ENCODE measurements around the gene EBF4.

The EBF4 gene

DNA sequence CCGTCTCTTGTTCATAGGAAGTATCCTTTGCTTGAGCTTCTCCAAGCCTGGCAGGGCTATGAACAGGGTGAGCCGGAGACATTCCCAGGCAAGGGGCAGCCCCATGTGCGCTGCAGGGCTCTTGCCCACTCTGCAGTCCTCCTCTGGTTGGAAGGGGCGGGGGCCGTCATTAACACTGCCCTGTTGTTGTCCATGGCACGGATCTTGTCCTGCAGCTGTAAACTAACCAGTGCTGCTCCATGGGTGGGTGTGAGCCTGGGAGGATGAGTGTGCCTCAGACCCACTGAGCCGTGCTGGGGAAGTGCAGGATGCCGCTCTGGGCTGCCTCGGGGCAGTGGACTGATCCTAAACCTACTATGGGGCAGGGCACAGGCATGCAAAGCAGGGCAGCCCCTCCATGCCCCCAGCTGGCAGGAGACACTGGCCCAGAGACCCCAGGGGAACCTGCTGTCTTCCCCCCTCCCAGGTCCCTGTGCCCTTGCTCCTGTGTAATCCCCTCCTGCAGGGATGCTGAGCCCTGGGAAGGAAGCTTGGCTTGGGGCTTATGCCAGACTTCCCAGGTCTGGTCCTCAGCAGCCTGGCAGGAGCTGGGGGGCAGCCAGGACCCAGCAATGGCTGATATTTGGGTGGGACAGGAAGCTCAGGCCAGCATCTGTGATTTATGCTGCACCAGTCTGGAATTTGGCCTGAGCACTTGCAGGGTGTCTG lies 8.5 kb downstream of the EBF4 start:
- TF ChIP-seq Cebpa-rat (IDR thresholded peaks at IDR 0.05) = no peak
- no peak overlapping the region for H3K27ac ChIP-seq
- H4K20me1 ChIP-seq = peaks cover 0 to 22% (median 0%) of the 10 kb centered on the region in 11 experiments; a peak in 3 of 22 replicates
- H3K9ac ChIP-seq = no peak overlapping the region
- H3K36me3 ChIP-seq = no peaks in the 10 kb centered on the region
- no peak overlapping the region; a peak in 1 of 22 replicates for H3K4me2 ChIP-seq
- H3K4me1 ChIP-seq = peaks cover 0 to 24% (median 15%) of the 10 kb centered on the region in 10 experiments; a peak in 13 of 20 replicates
- peaks cover 0 to 9% (median 0%) of the 10 kb centered on the region in 11 experiments; a peak in 5 of 22 replicates for H3K9me3 ChIP-seq (replicated peaks in 1 of 11)
- no peaks in the 10 kb centered on the region for H3K27me3 ChIP-seq
- H3K4me3 ChIP-seq = no peak overlapping the region

DNA sequence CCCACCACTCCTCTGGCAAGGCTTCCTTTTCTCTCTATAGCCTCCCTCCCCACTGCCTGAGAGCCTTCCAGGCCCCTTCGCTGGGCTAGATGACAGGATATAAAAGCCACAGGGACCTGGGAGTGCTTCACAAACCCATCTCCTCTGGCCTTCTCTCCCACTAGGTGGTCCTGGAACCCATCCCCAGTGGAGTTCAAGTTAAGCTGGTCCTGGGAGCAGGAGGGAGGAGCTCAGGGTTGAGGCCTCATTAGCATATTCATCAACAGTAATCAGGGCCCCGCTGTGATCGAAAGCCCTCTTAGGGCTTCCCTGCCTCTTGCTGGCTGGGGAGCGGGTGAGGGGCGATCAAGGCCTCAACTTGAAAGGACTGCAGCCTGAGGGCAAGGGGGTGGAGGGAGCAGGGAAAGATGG lies 9.1 kb downstream of the EBF4 start:
- Histone ChIP-seq H4K20me1 (peaks cover 0 to 22% (median 0%) of the 10 kb centered on the region in 11 experiments; a peak in 3 of 22 replicates), H3K9me3 (replicated peaks in 1 of 11) (peaks cover 0 to 9% (median 0%) of the 10 kb centered on the region in 11 experiments; a peak in 5 of 22 replicates), H3K4me3 (no peak overlapping the region), H3K9ac (no peak overlapping the region), H3K27me3 (no peaks in the 10 kb centered on the region), H3K27ac (no peak overlapping the region), H3K4me2 (no peak overlapping the region), H3K4me1 (peaks cover 4 to 29% (median 20%) of the 10 kb centered on the region in 10 experiments), H3K36me3 (no peaks in the 10 kb centered on the region)
- TF ChIP-seq Cebpa-rat (IDR thresholded peaks at IDR 0.05) = no peak

GRCh38 chr20:2703716-2704475 lies 11.3 kb downstream of the EBF4 start:
- Histone ChIP-seq H3K4me1 (peaks cover 17 to 29% (median 23%) of the 10 kb centered on the region in 10 experiments), H4K20me1 (peaks cover 0 to 14% (median 0%) of the 10 kb centered on the region in 11 experiments; a peak in 3 of 22 replicates), H3K9ac (no peak overlapping the region), H3K4me3 (no peak overlapping the region), H3K4me2 (no peak overlapping the region), H3K9me3 (replicated peaks in 1 of 11) (peaks cover 0 to 9% (median 0%) of the 10 kb centered on the region in 11 experiments; a peak in 5 of 22 replicates), H3K36me3 (no peaks in the 10 kb centered on the region), H3K27me3 (no peaks in the 10 kb centered on the region), H3K27ac (no peak overlapping the region)
- TF ChIP-seq Cebpa-rat (IDR thresholded peaks at IDR 0.05) = no peak

GRCh38 chr20:2705931-2706645 lies 13.5 kb downstream of the EBF4 start:
- peaks cover 0 to 8% (median 0%) of the 10 kb centered on the region in 11 experiments; a peak in 3 of 22 replicates for H4K20me1 ChIP-seq
- H3K9ac ChIP-seq = no peak overlapping the region
- H3K9me3 ChIP-seq (replicated peaks in 1 of 11) = peaks cover 0 to 9% (median 0%) of the 10 kb centered on the region in 11 experiments; a peak in 5 of 22 replicates
- H3K27me3 ChIP-seq = no peaks in the 10 kb centered on the region
- no peak overlapping the region for H3K4me3 ChIP-seq
- no peak overlapping the region for H3K27ac ChIP-seq
- peak overlapping the region; percentile 37 to 80 (median 63); a peak in 20 of 22 replicates for H3K4me2 ChIP-seq
- H3K4me1 ChIP-seq = peaks cover 17 to 35% (median 32%) of the 10 kb centered on the region in 10 experiments
- no peak for TF ChIP-seq Cebpa-rat (IDR thresholded peaks at IDR 0.05)
- H3K36me3 ChIP-seq = no peaks in the 10 kb centered on the region

DNA sequence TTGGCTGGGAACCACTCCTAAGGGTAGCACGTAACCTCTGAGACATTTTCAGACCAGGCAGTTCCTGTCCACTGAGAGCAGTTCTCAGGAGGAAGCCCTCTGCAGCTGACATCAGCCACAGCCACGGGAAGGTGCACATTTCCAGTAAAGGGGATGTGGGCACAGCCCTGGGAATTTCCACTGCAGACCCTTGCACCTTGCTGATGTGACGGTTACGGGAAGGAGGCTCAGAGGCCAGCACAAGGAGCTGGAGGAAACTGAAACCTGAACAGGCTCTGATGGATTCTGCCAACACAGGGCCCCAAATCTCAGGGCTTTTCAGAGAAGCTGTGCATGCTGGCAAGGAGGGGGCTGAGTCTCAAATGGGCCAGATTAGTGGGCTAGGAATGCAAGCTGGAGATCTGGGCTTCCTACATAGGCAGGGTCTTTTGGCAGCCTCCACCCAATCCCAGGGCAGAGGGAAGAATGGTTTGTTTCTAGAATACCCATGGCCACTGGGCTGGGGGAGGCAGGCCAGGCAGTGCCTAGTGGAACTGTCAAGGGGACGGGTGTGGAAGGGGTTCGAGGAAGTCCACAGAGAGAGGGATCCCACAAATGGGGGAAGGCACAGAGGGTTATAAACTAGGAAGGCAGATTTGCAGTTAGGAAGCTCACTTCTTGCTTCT lies 14.2 kb downstream of the EBF4 start:
- no peaks in the 10 kb centered on the region for H3K27me3 ChIP-seq
- H3K27ac ChIP-seq = peak overlapping the region in 1 of 11 experiments; percentile 13; a peak in 1 of 22 replicates
- H3K4me1 ChIP-seq = peaks cover 17 to 35% (median 29%) of the 10 kb centered on the region in 10 experiments
- peak overlapping the region in 1 of 11 experiments; percentile 16; a peak in 1 of 22 replicates for H3K9ac ChIP-seq
- no peak for TF ChIP-seq Cebpa-rat (IDR thresholded peaks at IDR 0.05)
- H3K4me2 ChIP-seq = peak overlapping the region; percentile 37 to 80 (median 63)
- H3K36me3 ChIP-seq = no peaks in the 10 kb centered on the region
- peaks cover 0 to 9% (median 0%) of the 10 kb centered on the region in 11 experiments; a peak in 5 of 22 replicates for H3K9me3 ChIP-seq (replicated peaks in 1 of 11)
- H4K20me1 ChIP-seq = 0 out of 22 replicates have a peak, but pooled peaks cover 0 to 5% (median 0%) of the 10 kb centered on the region in 11 experiments
- H3K4me3 ChIP-seq = no peak overlapping the region

GRCh38 chr20:2707353-2708072 lies 14.9 kb downstream of the EBF4 start:
- H3K9ac ChIP-seq = peak overlapping the region in 1 of 11 experiments; percentile 5; a peak in 1 of 22 replicates
- H3K4me2 ChIP-seq = peak overlapping the region; percentile 37 to 80 (median 63)
- H3K27ac ChIP-seq = no peak overlapping the region
- TF ChIP-seq Cebpa-rat (IDR thresholded peaks at IDR 0.05) = no peak
- H3K4me3 ChIP-seq = no peak overlapping the region
- peaks cover 0 to 9% (median 0%) of the 10 kb centered on the region in 11 experiments; a peak in 5 of 22 replicates for H3K9me3 ChIP-seq (replicated peaks in 1 of 11)
- no peaks in the 10 kb centered on the region for H3K27me3 ChIP-seq
- H4K20me1 ChIP-seq = 0 out of 22 replicates have a peak, but pooled peaks cover 0 to 5% (median 0%) of the 10 kb centered on the region in 11 experiments
- H3K4me1 ChIP-seq = peaks cover 17 to 35% (median 29%) of the 10 kb centered on the region in 10 experiments
- H3K36me3 ChIP-seq = no peaks in the 10 kb centered on the region

DNA sequence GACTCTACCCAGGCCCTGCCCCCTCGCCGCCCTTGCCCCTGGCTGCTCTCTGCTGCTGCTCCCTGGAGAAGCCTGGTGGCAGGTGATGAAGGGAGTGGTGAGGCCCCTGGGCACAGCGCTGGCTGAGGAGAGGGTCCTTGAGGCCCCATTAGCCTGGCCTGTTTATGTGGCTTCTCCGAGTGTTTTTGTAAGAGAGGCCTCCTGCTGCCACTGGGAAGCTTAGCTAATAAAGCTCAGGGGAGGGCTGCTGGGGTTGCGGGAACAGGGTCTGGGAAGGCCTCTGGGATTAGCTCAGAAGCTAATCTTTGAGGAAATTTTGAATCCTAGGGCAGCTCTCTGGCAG lies 15.5 kb downstream of the EBF4 start:
- Histone ChIP-seq H3K36me3 (no peaks in the 10 kb centered on the region), H3K9ac (no peak overlapping the region), H3K4me3 (no peak overlapping the region), H3K27ac (no peak overlapping the region), H3K4me1 (peaks cover 17 to 36% (median 30%) of the 10 kb centered on the region in 10 experiments), H3K4me2 (peak overlapping the region in 9 of 11 experiments; percentile 46 to 74 (median 63); a peak in 14 of 22 replicates), H3K9me3 (replicated peaks in 1 of 11) (peaks cover 0 to 9% (median 0%) of the 10 kb centered on the region in 11 experiments; a peak in 5 of 22 replicates), H3K27me3 (no peaks in the 10 kb centered on the region), H4K20me1 (0 out of 22 replicates have a peak, but pooled peaks cover 0 to 5% (median 0%) of the 10 kb centered on the region in 11 experiments)
- TF ChIP-seq Cebpa-rat (IDR thresholded peaks at IDR 0.05) = no peak

Data from BLaER1 treated with 17β-estradiol and CSF1 and Interleukin-3, amounts not matched to agents 10 nM and 100 nM (cell line).